ENCODE results near the gene MCRIP2.

The MCRIP2 gene

GRCh38 chr16:667113-667779 is 25.6 kb downstream of the MCRIP2 start:
- no peaks in the 10 kb centered on the region for H3K9me3 ChIP-seq
- H3K4me2 ChIP-seq, result peak overlapping the region; percentile 96
- no peaks in the 10 kb centered on the region for H3K27me3 ChIP-seq
- H3K27ac ChIP-seq, result peak overlapping the region; percentile 95
- H3K9ac ChIP-seq, result peak overlapping the region; percentile 99
- H3K4me1 ChIP-seq, result peaks cover 53% of the 10 kb centered on the region
- H3K36me3 ChIP-seq, result peaks cover 43% of the 10 kb centered on the region
- H3K4me3 ChIP-seq, result peak overlapping the region; percentile 100
- TF ChIP-seq Cebpa-rat (IDR thresholded peaks at IDR 0.05), result no peak
- H4K20me1 ChIP-seq, result peaks cover 37% of the 10 kb centered on the region

DNA sequence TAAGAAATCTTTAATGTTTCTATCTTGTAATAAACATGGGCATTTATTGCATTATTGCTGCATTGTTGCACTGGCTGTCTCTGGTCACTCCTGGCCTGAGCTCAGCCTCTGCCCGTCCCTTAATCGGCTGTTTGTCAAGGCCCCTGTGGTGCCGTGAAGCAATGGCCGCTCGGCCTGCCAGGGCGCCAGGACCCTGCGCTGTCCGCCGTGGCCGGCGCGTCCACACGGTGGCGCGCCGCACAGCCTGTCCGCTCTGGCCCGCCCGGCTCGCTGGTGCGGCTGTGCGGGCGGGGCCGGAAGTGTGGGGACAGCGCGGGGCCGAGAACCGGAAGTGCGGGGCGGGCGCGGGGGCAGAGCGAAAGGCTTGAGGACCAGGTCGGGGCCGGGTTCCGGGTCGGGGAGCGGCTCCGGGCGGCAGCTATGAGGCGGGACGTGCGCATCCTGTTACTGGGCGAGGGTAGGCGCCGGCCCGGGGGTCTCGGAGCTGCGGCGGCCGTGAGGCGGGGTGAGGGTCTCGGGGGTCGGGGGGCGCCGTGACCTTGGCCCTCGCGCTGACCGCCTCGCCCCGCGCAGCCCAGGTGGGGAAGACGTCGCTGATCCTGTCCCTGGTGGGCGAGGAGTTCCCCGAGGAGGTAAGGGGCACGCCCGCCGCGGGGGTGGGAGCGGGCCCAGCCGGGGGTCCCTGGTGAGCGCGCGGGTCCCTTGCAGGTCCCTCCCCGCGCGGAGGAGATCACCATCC is 26.3 kb downstream of the MCRIP2 start, which contains the start of gene RHOT2:
RHOT2 (plus strand) TSS at position 353 of the 739 bp plus-strand sequence; CDS start at position 421, 68 bp downstream.
- no peak for TF ChIP-seq Cebpa-rat (IDR thresholded peaks at IDR 0.05)
- Histone ChIP-seq H3K9me3 (no peaks in the 10 kb centered on the region), H3K36me3 (peaks cover 43% of the 10 kb centered on the region), H3K9ac (peak within 1 kb of the TSS; percentile 99), H3K27me3 (no peaks in the 10 kb centered on the region), H3K4me2 (peak within 1 kb of the TSS; percentile 96), H3K4me3 (peak within 1 kb of the TSS; percentile 100), H3K4me1 (peaks cover 53% of the 10 kb centered on the region), H3K27ac (peak within 1 kb of the TSS; percentile 95), H4K20me1 (peaks cover 44% of the 10 kb centered on the region)

DNA sequence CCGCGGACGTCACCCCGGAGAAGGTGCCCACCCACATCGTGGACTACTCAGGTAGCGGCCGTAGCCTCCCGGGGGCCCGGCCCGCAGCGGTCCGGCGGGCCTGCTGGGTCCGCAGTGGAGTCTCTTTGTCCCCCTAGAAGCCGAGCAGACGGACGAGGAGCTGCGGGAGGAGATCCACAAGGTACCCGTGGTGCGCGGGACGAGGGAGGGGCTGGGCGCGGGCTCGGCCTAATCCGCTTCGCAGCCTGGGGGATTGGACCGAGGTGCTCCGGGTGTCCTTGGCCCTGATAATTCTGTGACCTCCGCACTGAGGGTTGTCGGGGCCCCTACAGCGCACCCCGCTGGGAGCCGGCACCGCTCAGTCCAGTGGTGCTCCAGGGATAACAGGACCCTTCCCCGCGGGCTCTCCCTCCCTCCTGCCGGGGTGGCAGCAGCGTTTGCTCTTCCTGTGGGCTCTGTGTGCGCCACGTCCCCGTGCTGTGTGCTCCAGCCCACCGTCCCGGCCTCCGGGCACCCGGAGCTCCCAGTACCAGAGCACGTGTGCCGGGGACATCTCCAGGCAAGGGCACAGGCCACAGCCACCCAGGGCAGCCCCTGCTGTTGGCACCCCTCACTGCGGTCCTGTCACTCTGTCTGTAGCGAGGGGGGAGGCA is 27.0 kb downstream of the MCRIP2 start:
- Histone ChIP-seq H3K4me1 (peaks cover 48% of the 10 kb centered on the region), H3K9ac (peak overlapping the region; percentile 99), H3K4me2 (peak overlapping the region; percentile 96), H4K20me1 (peaks cover 51% of the 10 kb centered on the region), H3K36me3 (peaks cover 50% of the 10 kb centered on the region), H3K27me3 (no peaks in the 10 kb centered on the region), H3K27ac (peak overlapping the region; percentile 95), H3K4me3 (peak overlapping the region; percentile 100), H3K9me3 (no peaks in the 10 kb centered on the region)
- TF ChIP-seq Cebpa-rat (IDR thresholded peaks at IDR 0.05), result no peak

GRCh38 chr16:669666-670065 is 28.0 kb downstream of the MCRIP2 start:
- peak overlapping the region; percentile 99 for H3K9ac ChIP-seq
- no peak overlapping the region for H3K27ac ChIP-seq
- H3K27me3 ChIP-seq, result peaks cover 5% of the 10 kb centered on the region
- peaks cover 61% of the 10 kb centered on the region for H4K20me1 ChIP-seq
- H3K4me1 ChIP-seq, result peaks cover 39% of the 10 kb centered on the region
- no peak for TF ChIP-seq Cebpa-rat (IDR thresholded peaks at IDR 0.05)
- no peak overlapping the region for H3K4me3 ChIP-seq
- no peaks in the 10 kb centered on the region for H3K9me3 ChIP-seq
- H3K36me3 ChIP-seq, result peaks cover 60% of the 10 kb centered on the region
- H3K4me2 ChIP-seq, result peak overlapping the region; percentile 96

GRCh38 chr16:670485-671352 is 29.1 kb downstream of the MCRIP2 start:
- Histone ChIP-seq H3K4me3 (no peak overlapping the region), H3K9me3 (no peaks in the 10 kb centered on the region), H4K20me1 (peaks cover 72% of the 10 kb centered on the region), H3K27me3 (peaks cover 15% of the 10 kb centered on the region), H3K27ac (no peak overlapping the region), H3K36me3 (peaks cover 60% of the 10 kb centered on the region), H3K4me2 (no peak overlapping the region), H3K9ac (0 out of 2 replicates have a peak overlapping the region, but pooled peaks have one; percentile 99), H3K4me1 (peaks cover 39% of the 10 kb centered on the region)
- no peak for TF ChIP-seq Cebpa-rat (IDR thresholded peaks at IDR 0.05)

GRCh38 chr16:671353-672131 is 29.9 kb downstream of the MCRIP2 start:
- H4K20me1 ChIP-seq, result peaks cover 77% of the 10 kb centered on the region
- no peak for TF ChIP-seq Cebpa-rat (IDR thresholded peaks at IDR 0.05)
- no peaks in the 10 kb centered on the region for H3K9me3 ChIP-seq
- H3K27me3 ChIP-seq, result peaks cover 16% of the 10 kb centered on the region
- H3K4me2 ChIP-seq, result no peak overlapping the region
- no peak overlapping the region for H3K9ac ChIP-seq
- no peak overlapping the region for H3K4me3 ChIP-seq
- no peak overlapping the region for H3K27ac ChIP-seq
- peaks cover 57% of the 10 kb centered on the region for H3K36me3 ChIP-seq
- H3K4me1 ChIP-seq, result peaks cover 35% of the 10 kb centered on the region

DNA sequence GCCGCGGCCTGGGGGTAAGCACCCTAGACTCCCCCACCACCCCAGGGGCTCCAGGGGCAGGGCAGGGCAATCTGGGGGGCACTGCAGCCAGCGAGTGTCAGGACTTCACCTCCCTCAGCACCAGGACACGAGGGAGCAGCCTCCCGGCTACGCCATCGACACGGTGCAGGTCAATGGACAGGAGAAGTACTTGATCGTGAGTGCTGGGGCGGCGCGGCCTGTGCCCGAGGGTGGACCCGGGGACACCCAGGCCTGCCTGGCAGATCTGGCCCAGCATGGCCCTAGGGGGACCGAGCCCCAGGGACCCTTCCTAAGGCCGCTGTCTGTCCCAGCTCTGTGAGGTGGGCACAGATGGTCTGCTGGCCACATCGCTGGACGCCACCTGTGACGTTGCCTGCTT is 30.7 kb downstream of the MCRIP2 start:
- H3K4me2 ChIP-seq, result no peak overlapping the region
- H3K4me1 ChIP-seq, result peaks cover 26% of the 10 kb centered on the region
- no peak overlapping the region for H3K9ac ChIP-seq
- H3K9me3 ChIP-seq, result no peaks in the 10 kb centered on the region
- TF ChIP-seq Cebpa-rat (IDR thresholded peaks at IDR 0.05), result no peak
- peaks cover 16% of the 10 kb centered on the region for H3K27me3 ChIP-seq
- no peak overlapping the region for H3K4me3 ChIP-seq
- H4K20me1 ChIP-seq, result peaks cover 79% of the 10 kb centered on the region
- H3K27ac ChIP-seq, result no peak overlapping the region
- peaks cover 55% of the 10 kb centered on the region for H3K36me3 ChIP-seq

- Histone ChIP-seq H4K20me1 (peaks cover 79% of the 10 kb centered on the region), H3K4me3 (no peak overlapping the region), H3K27me3 (peaks cover 16% of the 10 kb centered on the region), H3K27ac (no peak overlapping the region), H3K9me3 (no peaks in the 10 kb centered on the region), H3K4me1 (peaks cover 22% of the 10 kb centered on the region), H3K4me2 (no peak overlapping the region), H3K36me3 (peaks cover 55% of the 10 kb centered on the region), H3K9ac (no peak overlapping the region)
- no peak for TF ChIP-seq Cebpa-rat (IDR thresholded peaks at IDR 0.05)
These were observed 31.2 kb downstream of the MCRIP2 start for GRCh38 chr16:672851-673250.
